ENCODE results near the gene NOSTRIN.
"Not testable (repeated sequence)": the region's sequence is repeated elsewhere in the genome, so short reads cannot be mapped to it uniquely, and the experiment has no call there.

The NOSTRIN gene

DNA sequence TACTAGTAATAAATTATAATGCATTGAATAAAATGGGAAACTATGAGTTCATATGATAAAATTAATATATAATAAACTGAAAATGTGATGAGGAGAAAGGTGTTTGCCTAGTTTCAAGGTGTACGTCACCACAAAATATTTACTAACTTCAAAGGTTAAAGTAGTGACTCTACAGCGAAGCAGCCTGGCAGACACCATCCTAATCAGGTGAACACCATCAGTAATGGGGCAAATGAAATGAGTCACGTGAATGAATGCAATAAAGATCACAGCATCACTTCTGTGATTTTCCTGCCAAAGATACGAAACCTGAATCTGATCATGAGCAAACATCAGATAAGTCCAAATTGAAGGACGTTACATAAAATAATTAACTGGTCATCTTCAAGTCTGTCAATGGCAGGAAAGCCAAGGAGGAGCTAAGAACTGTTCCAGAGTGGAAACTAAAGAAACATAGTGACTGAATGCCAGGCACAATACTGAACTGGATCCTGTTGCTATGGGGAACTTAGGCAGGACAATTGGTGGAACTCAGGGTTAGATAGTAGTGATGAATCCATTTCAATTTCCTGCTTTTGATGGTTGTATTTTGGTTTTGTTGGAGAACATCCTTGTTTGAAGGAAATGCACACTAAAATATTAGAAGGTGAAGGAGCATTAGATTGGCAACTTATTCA is 12.1 kb upstream of the NOSTRIN start:
- DNase-seq: no peak

DNA sequence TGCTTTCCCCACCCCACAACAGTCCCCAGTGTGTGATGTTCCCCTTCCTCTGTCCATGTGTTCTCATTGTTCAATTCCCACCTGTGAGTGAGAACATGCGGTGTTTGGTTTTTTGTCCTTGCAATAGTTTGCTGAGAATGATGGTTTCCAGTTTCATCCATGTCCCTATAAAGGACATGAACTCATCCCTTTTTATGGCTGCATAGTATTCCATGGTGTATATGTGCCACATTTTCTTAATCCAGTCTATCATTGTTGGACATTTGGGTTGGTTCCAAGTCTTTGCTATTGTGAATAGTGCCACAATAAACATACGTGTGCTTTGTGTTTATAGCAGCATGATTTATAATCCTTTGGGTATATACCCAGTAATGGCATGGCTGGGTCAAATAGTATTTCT is 11.3 kb upstream of the NOSTRIN start:
- DNase-seq: not testable (repeated sequence)

DNA sequence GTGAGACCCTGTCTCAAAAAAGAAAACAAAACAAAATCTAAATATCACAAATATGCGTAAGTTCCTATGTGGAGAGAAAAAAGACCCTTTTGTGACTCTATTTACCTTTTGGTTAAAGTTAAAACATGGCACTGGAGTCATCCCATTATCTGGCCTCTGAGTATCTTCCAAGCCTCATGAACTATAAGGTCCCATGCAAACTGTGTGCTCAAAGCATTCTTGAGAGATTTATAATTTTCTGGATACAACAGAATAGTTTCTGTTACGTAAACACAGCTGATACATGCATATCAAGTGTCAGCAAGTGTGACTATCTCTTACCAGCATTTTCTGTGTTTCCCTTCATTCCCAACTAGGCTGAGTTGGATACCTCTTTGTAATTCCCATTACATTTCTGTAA is 8.8 kb upstream of the NOSTRIN start:
- DNase-seq: no peak

- no peak for DNase-seq
Observed at GRCh38 chr2:168794968-168795367, 7.5 kb upstream of the NOSTRIN start.

DNA sequence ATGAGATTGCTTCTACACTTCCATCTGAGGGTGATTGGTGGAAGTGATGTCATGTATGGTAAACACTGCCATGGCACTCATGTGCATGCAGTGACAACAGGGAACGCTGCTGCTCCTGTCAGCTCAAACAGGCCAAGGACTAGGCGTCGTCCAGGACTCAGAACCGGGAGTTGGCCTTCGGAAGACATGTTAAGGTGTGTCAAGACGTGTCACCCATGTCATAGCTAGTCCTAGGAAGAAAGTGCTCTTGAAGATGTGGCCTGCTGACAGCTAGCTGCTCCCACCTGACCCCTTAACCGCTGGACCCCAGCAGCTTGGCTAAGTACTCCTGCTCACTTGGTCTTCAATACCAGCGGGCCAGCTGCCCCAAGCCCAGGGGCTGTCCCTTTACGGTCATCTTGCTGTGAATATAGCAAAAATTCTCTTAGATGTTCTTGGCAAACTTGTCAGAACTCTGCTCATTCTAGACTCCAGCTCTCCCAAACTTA is 6.3 kb upstream of the NOSTRIN start:
- DNase-seq: no peak

DNA sequence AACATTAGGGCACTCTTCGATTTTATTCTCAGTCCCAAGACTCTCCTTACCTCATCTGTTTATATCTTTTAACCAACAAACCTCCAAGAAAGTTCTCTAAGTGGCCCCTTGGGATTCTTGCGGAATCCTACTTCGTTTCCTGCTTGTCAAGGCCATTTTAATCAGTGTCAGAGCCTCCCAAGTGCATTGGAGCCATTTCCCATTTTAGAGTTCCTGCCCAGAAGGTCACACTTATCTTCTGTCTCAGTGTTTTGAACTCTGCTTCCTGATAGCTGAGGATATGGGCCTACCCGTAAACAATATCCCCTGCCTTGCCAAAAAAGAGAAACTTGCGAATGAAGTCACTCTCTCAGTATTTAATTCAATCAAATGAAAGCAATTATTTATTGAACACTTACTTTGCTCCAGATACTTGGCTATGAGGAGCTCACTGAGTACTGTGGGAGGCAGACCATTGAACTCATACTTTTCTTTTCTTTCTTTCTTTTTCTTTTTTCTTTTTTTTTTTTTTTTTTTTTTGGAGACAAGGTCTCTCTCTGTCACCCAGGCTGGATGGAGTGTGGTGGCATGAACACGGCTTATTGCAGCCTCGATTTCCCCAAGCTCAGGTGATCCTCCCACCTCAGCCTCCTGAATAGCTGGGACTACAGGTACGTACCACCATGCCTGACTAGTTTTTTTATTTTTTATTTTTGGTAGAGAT is 5.7 kb upstream of the NOSTRIN start:
- DNase-seq: no peak

- DNase-seq: no peak
Observed at GRCh38 chr2:168797286-168797655, 5.2 kb upstream of the NOSTRIN start.

- no peak for DNase-seq
Observed at GRCh38 chr2:168798076-168798887, 4.2 kb upstream of the NOSTRIN start.

- no peak for DNase-seq
Observed at GRCh38 chr2:168798888-168799410, 3.5 kb upstream of the NOSTRIN start.

DNA sequence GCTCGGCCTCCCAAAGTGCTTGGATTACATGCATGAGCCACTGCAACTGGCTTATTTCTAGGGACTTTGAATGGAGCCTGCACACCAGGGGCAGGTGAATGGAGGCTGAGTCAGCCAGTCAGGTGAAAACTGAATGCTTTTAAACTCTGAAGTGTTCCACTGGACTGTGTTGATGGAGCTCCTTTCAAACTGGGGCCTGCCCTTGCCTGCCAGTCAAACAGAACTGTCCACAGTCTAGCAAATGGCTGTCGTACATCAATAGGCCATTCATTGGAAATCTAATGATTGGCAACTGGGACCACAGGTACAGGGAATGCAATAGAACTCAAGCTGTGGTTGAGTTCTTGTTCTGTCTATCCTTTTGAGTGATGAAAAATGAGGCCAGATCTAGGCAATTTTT is 966 bp upstream of the NOSTRIN start:
- no peak for DNase-seq

GRCh38 chr2:168802859-168803725 is 655 bp downstream of the NOSTRIN start:
- DNase-seq: no peak

GRCh38 chr2:168804214-168804613 is 1.8 kb downstream of the NOSTRIN start:
- DNase-seq: no peak

- DNase-seq: no peak
Observed at GRCh38 chr2:168805615-168806014, 3.2 kb downstream of the NOSTRIN start.

GRCh38 chr2:168809537-168809936 is 7.1 kb downstream of the NOSTRIN start:
- no peak for DNase-seq

GRCh38 chr2:168810235-168810634 is 7.8 kb downstream of the NOSTRIN start:
- DNase-seq: no peak

GRCh38 chr2:168811696-168812095 is 9.3 kb downstream of the NOSTRIN start:
- DNase-seq: no peak

DNA sequence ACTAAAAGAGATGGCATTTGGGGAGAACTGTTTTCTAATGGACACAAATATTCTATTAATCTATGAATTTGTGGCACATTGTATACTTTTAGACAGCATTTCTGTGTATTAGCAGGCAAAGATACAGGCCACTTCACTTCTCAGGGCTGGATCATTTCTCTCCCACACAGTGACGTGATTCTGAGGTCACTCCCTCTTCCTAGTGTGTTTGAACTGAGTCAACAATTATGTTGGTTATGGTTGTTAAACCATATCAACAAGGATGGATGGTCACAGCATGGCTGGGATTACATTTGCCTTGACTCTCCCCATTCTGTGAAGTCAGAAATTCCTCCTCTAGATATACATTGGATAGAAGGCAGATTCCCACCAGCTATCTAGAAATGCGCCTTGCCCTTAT is 11.6 kb downstream of the NOSTRIN start:
- no peak for DNase-seq

GRCh38 chr2:168814939-168815907 is 12.8 kb downstream of the NOSTRIN start:
- DNase-seq: no peak

DNA sequence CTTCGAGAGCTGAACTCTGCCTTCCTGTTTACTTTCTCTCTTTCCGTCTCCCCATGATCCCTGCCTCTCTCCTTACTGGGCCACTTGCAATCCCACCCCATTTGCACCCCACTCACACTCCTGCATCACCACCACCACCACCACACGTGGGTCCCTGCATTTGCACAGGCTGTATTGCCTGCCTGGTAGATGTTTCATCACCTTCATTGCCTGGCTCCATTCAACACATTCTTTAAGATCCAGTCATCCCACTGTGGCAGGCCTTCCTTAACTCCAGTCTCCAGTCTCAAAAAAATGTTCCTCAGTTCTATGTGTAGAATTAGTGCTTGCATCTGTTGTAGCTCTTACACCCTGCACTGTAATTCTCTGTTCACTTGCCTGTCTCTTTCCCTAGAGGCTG is 13.9 kb downstream of the NOSTRIN start:
- no peak for DNase-seq

- no peak for DNase-seq
Observed at GRCh38 chr2:168819050-168819715, 16.7 kb downstream of the NOSTRIN start.

Measured in stimulated activated CD4-positive, alpha-beta T cell treated with anti-CD3 and anti-CD28 coated beads, Interleukin-1b, Interleukin-23, amount 100 ng/mL, for 48 hours (primary cell).